Activated CD8-positive, alpha-beta T cell treated with anti-CD3 and anti-CD28 coated beads, Interleukin-2, amount 10 ng/mL, durations not matched to agents 7 days and 5 days (primary cell): ENCODE results near the gene HSPB7. TPM values are rescaled to one million over a fixed set of nuclear protein-coding genes. Genes with fewer than 3 reads are reported as not detected.

Experiments used
- ATAC-seq: fragments of 150-1000 bp; cut with Tn5 transposase; one replicate; pipeline ENCODE4 v1.10.0; 2021; ENCODE audit warnings: moderate library complexity
- CTCF ChIA-PET: fragments of 350-600 bp; sonication (Branson Sonifier 250); formaldehyde crosslinking; loops from one replicate; lab custom pipeline; 2021; ENCODE audit warnings: antibody characterized with exemption; lab: Charles Lee
- POLR2A ChIA-PET: fragments of 350-600 bp; sonication (Branson Sonifier 250); formaldehyde crosslinking; loops from one replicate; lab custom pipeline; 2021; ENCODE audit warnings: antibody characterized with exemption; lab: Charles Lee
- DNase-seq: peaks from one replicate; pipeline ENCODE4 v3.0.0-alpha.2; 2020
- H3K27ac Mint-ChIP-seq: one replicate; pipeline ENCODE4 v1.8.0; 2021; ENCODE audit warnings: mild to moderate bottlenecking, mixed read lengths
- H3K27me3 Mint-ChIP-seq: one replicate; pipeline ENCODE4 v1.8.0; 2021; ENCODE audit warnings: low read depth, mixed read lengths
- H3K36me3 Mint-ChIP-seq: one replicate; pipeline ENCODE4 v1.8.0; 2021; ENCODE audit warnings: low read depth, mixed read lengths
- H3K4me1 Mint-ChIP-seq: one replicate; pipeline ENCODE4 v1.8.0; 2021; ENCODE audit warnings: low read depth, mixed read lengths
- H3K4me3 Mint-ChIP-seq: one replicate; pipeline ENCODE4 v1.8.0; 2021; ENCODE audit warnings: mild to moderate bottlenecking, mixed read lengths
- H3K9me3 Mint-ChIP-seq: one replicate; pipeline ENCODE4 v1.8.0; 2022; ENCODE audit warnings: mixed read lengths; ENCODE audit not compliant: insufficient read depth
- total RNA-seq, 2 experiments: library from RNA; stranded (reverse); gene quantifications; one replicate each; pipeline ENCODE4 v1.2.3, GENCODE V29; 2021

The HSPB7 gene
- total RNA-seq, 2 experiments from 2014 or later: not detected

DNA sequence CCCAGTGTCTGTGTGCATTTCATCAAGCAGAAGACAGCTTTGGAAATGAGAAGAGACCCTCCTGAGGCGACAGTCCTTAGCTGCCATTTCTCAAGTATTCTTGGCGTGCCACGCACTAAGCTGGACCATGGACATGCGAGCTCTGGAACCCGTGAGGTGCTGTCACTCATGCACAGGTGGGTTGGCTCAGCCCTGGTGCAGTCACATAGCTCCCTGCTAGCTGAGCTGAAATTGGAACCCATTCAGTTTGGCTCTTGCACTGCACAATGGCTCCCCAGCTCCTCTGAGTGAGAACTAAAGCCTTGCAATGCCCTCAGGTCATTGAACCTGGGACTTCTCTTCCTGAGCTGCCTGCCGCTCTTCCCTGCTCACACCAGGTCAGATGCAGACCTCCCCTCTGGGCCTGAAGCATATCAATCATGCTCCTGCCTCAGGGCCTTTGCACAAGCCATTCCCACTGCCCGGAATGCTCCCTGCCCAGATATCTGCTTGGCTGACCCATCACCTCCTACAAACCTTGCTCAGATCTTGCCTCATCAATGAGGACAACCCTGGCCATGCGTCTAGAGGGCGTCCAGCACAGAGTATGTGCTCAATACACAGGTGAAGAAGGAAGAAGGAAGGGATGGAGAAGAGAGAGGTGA lies 20.1 kb downstream of the HSPB7 start:
- CTCF ChIA-PET: interaction anchor here (0.8 to 1.9 kb wide), 4 partner anchors 10 to 206 kb away, joined by 3 to 7 read pairs (median 5); partner anchors contain the start of gene ZBTB17
- ATAC-seq (no peak), DNase-seq (no peak)
- Mint-ChIP-seq H3K4me3 (no peak overlapping the region), H3K27ac (no peak overlapping the region), H3K36me3 (no peaks in the 10 kb centered on the region), H3K27me3 (peaks cover 6% of the 10 kb centered on the region), H3K4me1 (no peaks in the 10 kb centered on the region), H3K9me3 (no peaks in the 10 kb centered on the region)
- POLR2A ChIA-PET: no interaction called here

DNA sequence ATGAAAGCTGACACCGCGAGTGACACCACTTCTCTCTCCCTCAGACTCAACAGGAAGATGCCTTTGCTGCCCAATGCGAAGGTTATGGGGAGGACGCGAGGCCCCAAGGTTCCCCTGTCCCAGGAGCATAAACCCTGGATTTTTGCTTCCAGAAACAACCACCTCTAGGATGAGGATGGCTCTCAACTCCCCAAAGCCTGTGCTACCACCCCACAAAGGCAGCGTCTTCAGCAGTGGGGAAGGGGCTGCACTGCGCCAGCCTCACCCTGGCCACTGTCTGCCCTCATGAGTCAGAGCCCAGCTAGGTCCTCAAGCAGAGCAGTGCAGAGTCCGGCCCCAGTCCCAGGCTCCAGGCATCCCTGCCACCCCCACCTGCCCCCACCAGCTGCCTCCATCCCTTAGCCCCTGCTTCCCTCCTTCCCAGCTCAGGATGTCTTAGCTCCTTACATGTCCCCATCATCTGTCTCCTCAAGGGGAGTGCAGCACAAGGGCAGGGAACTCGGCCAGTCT lies 20.7 kb downstream of the HSPB7 start:
- no peaks in the 10 kb centered on the region for H3K4me1 Mint-ChIP-seq

GRCh38 chr1:15994590-15995351 lies 23.1 kb downstream of the HSPB7 start:
- no peaks in the 10 kb centered on the region for H3K4me1 Mint-ChIP-seq
- no peak overlapping the region for H3K4me3 Mint-ChIP-seq
- ChIA-PET CTCF (interaction anchor here (0.7 to 3.5 kb wide), 12 partner anchors 8 to 203 kb away, joined by 3 to 16 read pairs (median 5); partner anchors contain the start of genes SRARP and ZBTB17), POLR2A (no interaction called here)
- DNase-seq: peak; percentile 51
- H3K36me3 Mint-ChIP-seq: no peaks in the 10 kb centered on the region
- no peak overlapping the region for H3K27ac Mint-ChIP-seq
- H3K9me3 Mint-ChIP-seq: no peaks in the 10 kb centered on the region
- peaks cover 2% of the 10 kb centered on the region for H3K27me3 Mint-ChIP-seq
- peak; percentile 63 for ATAC-seq

More for the DNA sequence above, 20.7 kb downstream of the HSPB7 start:
- peaks cover 6% of the 10 kb centered on the region for H3K27me3 Mint-ChIP-seq
- DNase-seq: no peak
- no peaks in the 10 kb centered on the region for H3K9me3 Mint-ChIP-seq
- no peak for ATAC-seq
- no peak overlapping the region for H3K4me3 Mint-ChIP-seq
- ChIA-PET POLR2A (no interaction called here), CTCF (interaction anchor here (0.8 to 1.9 kb wide), 3 partner anchors 10 to 205 kb away, joined by 3 to 7 read pairs (median 7); partner anchors contain the start of gene ZBTB17)
- no peaks in the 10 kb centered on the region for H3K36me3 Mint-ChIP-seq
- no peak overlapping the region for H3K27ac Mint-ChIP-seq

DNA sequence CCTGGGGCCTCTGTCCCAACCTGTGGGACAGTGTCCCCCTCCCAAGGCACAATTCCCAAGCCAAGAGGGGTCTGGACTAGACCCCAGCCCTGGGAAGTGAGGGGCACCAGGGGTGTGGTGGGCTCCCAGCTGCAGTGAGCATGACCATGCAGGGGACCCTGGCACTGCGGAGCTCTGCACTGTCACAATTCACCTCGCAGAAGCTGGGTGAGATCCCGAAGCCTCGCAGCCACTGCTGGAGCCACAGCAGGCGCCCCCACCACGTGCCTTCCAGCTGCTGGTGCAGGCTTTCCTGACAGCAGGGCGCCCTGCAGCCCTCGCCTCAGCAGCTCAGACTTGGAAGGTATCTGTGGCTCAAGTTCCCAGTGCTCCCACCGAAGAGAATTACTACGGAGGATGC lies 23.8 kb downstream of the HSPB7 start:
- Mint-ChIP-seq H3K4me3 (no peak overlapping the region), H3K4me1 (no peaks in the 10 kb centered on the region), H3K27ac (no peak overlapping the region), H3K27me3 (peaks cover 2% of the 10 kb centered on the region), H3K9me3 (no peaks in the 10 kb centered on the region), H3K36me3 (no peaks in the 10 kb centered on the region)
- DNase-seq (no peak), ATAC-seq (no peak)
- ChIA-PET POLR2A (no interaction called here), CTCF (interaction anchor here (0.6 to 3.5 kb wide), 9 partner anchors 7 to 202 kb away, joined by 3 to 16 read pairs (median 6); partner anchors contain the start of gene ZBTB17)

GRCh38 chr1:15993666-15994065 lies 24.2 kb downstream of the HSPB7 start:
- POLR2A ChIA-PET: no interaction called here

GRCh38 chr1:15992582-15993500 lies 25.0 kb downstream of the HSPB7 start:
- H3K4me3 Mint-ChIP-seq: no peak overlapping the region

More at GRCh38 chr1:15993666-15994065, 24.2 kb downstream of the HSPB7 start:
- H3K9me3 Mint-ChIP-seq: no peaks in the 10 kb centered on the region
- H3K36me3 Mint-ChIP-seq: no peaks in the 10 kb centered on the region
- DNase-seq (no peak), ATAC-seq (no peak)
- no peaks in the 10 kb centered on the region for H3K4me1 Mint-ChIP-seq
- peaks cover 2% of the 10 kb centered on the region for H3K27me3 Mint-ChIP-seq
- no peak overlapping the region for H3K4me3 Mint-ChIP-seq
- CTCF ChIA-PET: interaction anchor here (0.6 to 3.5 kb wide), 8 partner anchors 13 to 202 kb away, joined by 3 to 16 read pairs (median 8); partner anchors contain the start of gene ZBTB17
- H3K27ac Mint-ChIP-seq: no peak overlapping the region

GRCh38 chr1:15992187-15992553 lies 25.7 kb downstream of the HSPB7 start:
- ChIA-PET CTCF (no interaction called here), POLR2A (no interaction called here)
- Mint-ChIP-seq H3K27ac (no peak overlapping the region), H3K27me3 (no peaks in the 10 kb centered on the region), H3K9me3 (no peaks in the 10 kb centered on the region), H3K36me3 (no peaks in the 10 kb centered on the region), H3K4me1 (no peaks in the 10 kb centered on the region), H3K4me3 (no peak overlapping the region)
- ATAC-seq (no peak), DNase-seq (no peak)

More at GRCh38 chr1:15992582-15993500, 25.0 kb downstream of the HSPB7 start:
- peaks cover under 1% of the 10 kb centered on the region for H3K27me3 Mint-ChIP-seq
- DNase-seq (no peak), ATAC-seq (no peak)
- H3K27ac Mint-ChIP-seq: no peak overlapping the region
- CTCF ChIA-PET: interaction anchor here (2.0 to 3.5 kb wide), 2 partner anchors 42 to 178 kb away, joined by 6 to 16 read pairs; no protein-coding TSS in a partner anchor
- no peaks in the 10 kb centered on the region for H3K36me3 Mint-ChIP-seq
- no peaks in the 10 kb centered on the region for H3K9me3 Mint-ChIP-seq
- POLR2A ChIA-PET: no interaction called here
- no peaks in the 10 kb centered on the region for H3K4me1 Mint-ChIP-seq

GRCh38 chr1:15991427-15992186 lies 26.2 kb downstream of the HSPB7 start:
- POLR2A ChIA-PET: no interaction called here
- Mint-ChIP-seq H3K27ac (no peak overlapping the region), H3K36me3 (no peaks in the 10 kb centered on the region), H3K27me3 (no peaks in the 10 kb centered on the region), H3K4me1 (no peaks in the 10 kb centered on the region), H3K9me3 (no peaks in the 10 kb centered on the region), H3K4me3 (no peak overlapping the region)
- DNase-seq (no peak), ATAC-seq (no peak)
- CTCF ChIA-PET: no interaction called here

DNA sequence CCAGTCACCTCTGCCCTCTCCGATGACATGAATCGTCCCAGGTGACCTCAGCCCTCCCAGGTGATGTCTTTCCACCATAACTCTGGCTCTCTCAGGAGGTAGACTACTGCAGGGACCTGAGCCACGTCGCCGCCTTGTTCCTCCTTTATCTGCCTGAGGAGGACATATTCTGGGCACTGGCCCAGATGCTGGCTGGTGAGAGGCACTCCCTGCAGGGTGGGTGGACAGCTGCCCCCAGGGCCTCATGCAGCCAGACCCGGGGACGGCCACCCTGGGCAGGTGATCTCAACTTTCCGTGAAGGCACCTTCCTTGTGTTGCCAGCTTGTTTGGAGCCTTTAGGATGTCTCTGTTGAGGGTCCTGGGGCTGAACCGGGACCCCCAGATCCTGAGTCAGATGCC lies 28.1 kb downstream of the HSPB7 start:
- no peaks in the 10 kb centered on the region for H3K9me3 Mint-ChIP-seq
- DNase-seq: no peak
- no peak overlapping the region for H3K4me3 Mint-ChIP-seq
- no peak overlapping the region for H3K27ac Mint-ChIP-seq
- no peaks in the 10 kb centered on the region for H3K4me1 Mint-ChIP-seq
- ATAC-seq: no peak
- H3K27me3 Mint-ChIP-seq: no peaks in the 10 kb centered on the region
- ChIA-PET CTCF (no interaction called here), POLR2A (no interaction called here)
- H3K36me3 Mint-ChIP-seq: no peaks in the 10 kb centered on the region

DNA sequence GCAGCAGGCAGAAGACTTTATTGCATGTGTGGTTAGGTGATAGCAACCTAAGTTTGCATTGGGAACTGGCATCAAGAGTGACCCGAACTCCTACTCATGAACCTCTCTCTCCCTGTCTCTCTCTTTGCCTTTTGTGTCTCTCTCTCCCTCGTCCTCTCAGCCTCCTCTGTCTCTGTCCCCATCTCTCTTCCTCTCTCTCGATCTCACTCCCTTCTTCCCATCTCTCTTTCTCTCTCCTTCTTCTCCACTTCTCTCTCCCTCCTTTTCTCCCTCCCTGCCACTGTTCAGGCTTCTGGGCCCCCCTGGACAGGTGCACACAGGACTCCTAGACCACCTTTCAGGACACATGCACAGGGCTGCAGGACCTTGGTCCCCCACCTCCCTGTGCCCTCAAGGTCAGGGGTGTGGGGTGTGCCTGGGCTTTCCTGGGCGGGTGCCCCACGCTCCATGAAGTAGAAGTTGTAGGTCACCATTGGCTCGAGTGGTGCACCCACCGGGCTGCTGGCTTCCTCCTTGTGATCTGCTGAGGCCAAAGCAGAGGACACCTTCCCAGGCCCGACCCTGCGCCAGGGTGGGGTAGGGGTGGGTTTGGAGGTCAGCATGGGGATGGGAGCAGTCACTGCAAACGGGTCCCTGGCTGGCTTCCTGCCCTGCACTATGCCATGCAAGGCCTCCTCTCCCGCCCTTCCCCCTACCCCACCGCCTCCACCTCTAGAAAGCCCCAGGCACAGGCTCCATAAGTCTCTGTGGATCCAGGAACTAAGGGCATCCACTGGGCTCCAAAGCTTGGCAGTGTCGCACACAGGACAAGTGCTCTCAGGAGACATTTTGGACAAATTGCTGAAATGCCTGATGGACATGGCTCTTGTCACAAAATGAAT lies 28.7 kb downstream of the HSPB7 start:
- ATAC-seq: no peak
- CTCF ChIA-PET: interaction anchor here (1.0 to 3.7 kb wide), 2 partner anchors 21 to 197 kb away, joined by 3 to 10 read pairs; no protein-coding TSS in a partner anchor
- no peak overlapping the region for H3K27ac Mint-ChIP-seq
- POLR2A ChIA-PET: no interaction called here
- H3K36me3 Mint-ChIP-seq: no peaks in the 10 kb centered on the region
- no peaks in the 10 kb centered on the region for H3K4me1 Mint-ChIP-seq
- no peaks in the 10 kb centered on the region for H3K27me3 Mint-ChIP-seq
- no peak overlapping the region for H3K4me3 Mint-ChIP-seq
- no peaks in the 10 kb centered on the region for H3K9me3 Mint-ChIP-seq
- no peak for DNase-seq
